Measurements from ENCODE around the gene KIF17.

Gene KIF17

GRCh38 chr1:20660363-20660762 lies 57.4 kb downstream of the KIF17 start:
- no peaks in the 10 kb centered on the region for H3K27me3 ChIP-seq (ENCODE audit: insufficient read depth, poor library complexity, severe bottlenecking)
- DNase-seq (ENCODE audit: low read depth in 1 of 2, low spot score in 1 of 2) = no peak
- peak overlapping the region; percentile 82 for H3K4me3 ChIP-seq (replicated peaks; ENCODE audit: insufficient read depth, low read length)
- H3K27ac ChIP-seq (replicated peaks) = peak overlapping the region; percentile 73
- TF ChIP-seq SPI1 (IDR thresholded peaks at IDR 0.05; ENCODE audit: borderline replicate concordance, low read depth) (peak; percentile 65), GABPA (IDR thresholded peaks at IDR 0.05; ENCODE audit: low read depth) (no peak), REST (IDR thresholded peaks at IDR 0.05; ENCODE audit: insufficient replicate concordance, low read depth) (no peak), CTCF (IDR thresholded peaks at IDR 0.05; ENCODE audit: insufficient read depth, low read length) (no peak)

- Histone ChIP-seq H3K27me3 (ENCODE audit: insufficient read depth, poor library complexity, severe bottlenecking) (no peaks in the 10 kb centered on the region), H3K27ac (replicated peaks) (no peak overlapping the region), H3K4me3 (replicated peaks; ENCODE audit: insufficient read depth, low read length) (no peak overlapping the region)
- TF ChIP-seq GABPA (IDR thresholded peaks at IDR 0.05; ENCODE audit: low read depth) = no peak
- TF ChIP-seq POLR2AphosphoS5 (IDR thresholded peaks at IDR 0.05; ENCODE audit: low read depth) = no peak
- no peak for DNase-seq (ENCODE audit: low read depth in 1 of 2, low spot score in 1 of 2)
Measured at GRCh38 chr1:20658166-20658915, 59.5 kb downstream of the KIF17 start.

- TF ChIP-seq POLR2AphosphoS5 (IDR thresholded peaks at IDR 0.05; ENCODE audit: low read depth) = no peak
- TF ChIP-seq CTCF (IDR thresholded peaks at IDR 0.05; ENCODE audit: insufficient read depth, low read length) = no peak
- no peak for TF ChIP-seq GABPA (IDR thresholded peaks at IDR 0.05; ENCODE audit: low read depth)
- TF ChIP-seq SPI1 (IDR thresholded peaks at IDR 0.05; ENCODE audit: borderline replicate concordance, low read depth) = no peak
- TF ChIP-seq REST (IDR thresholded peaks at IDR 0.05; ENCODE audit: insufficient replicate concordance, low read depth) = no peak
- no peak for DNase-seq (ENCODE audit: low read depth in 1 of 2, low spot score in 1 of 2)
- H3K4me3 ChIP-seq (replicated peaks; ENCODE audit: insufficient read depth, low read length) = no peak overlapping the region
- no peaks in the 10 kb centered on the region for H3K27me3 ChIP-seq (ENCODE audit: insufficient read depth, poor library complexity, severe bottlenecking)
- no peak overlapping the region for H3K27ac ChIP-seq (replicated peaks)
Measured at GRCh38 chr1:20657024-20657423, 60.8 kb downstream of the KIF17 start.

- TF ChIP-seq REST (IDR thresholded peaks at IDR 0.05; ENCODE audit: insufficient replicate concordance, low read depth) (no peak), POLR2AphosphoS5 (IDR thresholded peaks at IDR 0.05; ENCODE audit: low read depth) (no peak), GABPA (IDR thresholded peaks at IDR 0.05; ENCODE audit: low read depth) (no peak), CTCF (IDR thresholded peaks at IDR 0.05; ENCODE audit: insufficient read depth, low read length) (no peak), SPI1 (IDR thresholded peaks at IDR 0.05; ENCODE audit: borderline replicate concordance, low read depth) (no peak)
- no peak overlapping the region for H3K4me3 ChIP-seq (replicated peaks; ENCODE audit: insufficient read depth, low read length)
- no peak for DNase-seq (ENCODE audit: low read depth in 1 of 2, low spot score in 1 of 2)
- H3K27ac ChIP-seq (replicated peaks) = no peak overlapping the region
- no peaks in the 10 kb centered on the region for H3K27me3 ChIP-seq (ENCODE audit: insufficient read depth, poor library complexity, severe bottlenecking)
Measured at GRCh38 chr1:20654104-20654690, 63.6 kb downstream of the KIF17 start.
